ENCODE results near the gene UBAC1.

DNA sequence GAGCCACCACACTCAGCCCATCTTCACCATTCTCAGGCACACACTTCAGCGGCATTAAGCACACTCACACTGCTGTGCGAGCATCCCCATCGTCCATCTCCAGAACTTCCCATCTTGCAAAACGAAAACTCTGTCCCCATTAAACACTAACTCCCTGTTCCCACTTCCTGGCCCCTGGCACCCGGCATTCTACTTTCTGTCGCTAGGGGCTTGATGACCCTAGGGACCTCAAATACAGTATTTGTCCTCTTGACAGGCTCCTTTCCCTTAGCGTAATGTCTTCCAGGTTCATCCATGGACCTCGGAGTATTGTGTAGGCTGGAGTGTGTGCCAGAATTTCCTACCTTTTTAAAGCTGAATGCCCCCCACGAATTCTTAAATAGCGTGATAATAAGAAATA is 14.7 kb upstream of the UBAC1 start:
- no peak for TF ChIP-seq EZH2 (IDR thresholded peaks at IDR 0.05; ENCODE audit: borderline replicate concordance, low read length)
- TF ChIP-seq, protein P1, sequence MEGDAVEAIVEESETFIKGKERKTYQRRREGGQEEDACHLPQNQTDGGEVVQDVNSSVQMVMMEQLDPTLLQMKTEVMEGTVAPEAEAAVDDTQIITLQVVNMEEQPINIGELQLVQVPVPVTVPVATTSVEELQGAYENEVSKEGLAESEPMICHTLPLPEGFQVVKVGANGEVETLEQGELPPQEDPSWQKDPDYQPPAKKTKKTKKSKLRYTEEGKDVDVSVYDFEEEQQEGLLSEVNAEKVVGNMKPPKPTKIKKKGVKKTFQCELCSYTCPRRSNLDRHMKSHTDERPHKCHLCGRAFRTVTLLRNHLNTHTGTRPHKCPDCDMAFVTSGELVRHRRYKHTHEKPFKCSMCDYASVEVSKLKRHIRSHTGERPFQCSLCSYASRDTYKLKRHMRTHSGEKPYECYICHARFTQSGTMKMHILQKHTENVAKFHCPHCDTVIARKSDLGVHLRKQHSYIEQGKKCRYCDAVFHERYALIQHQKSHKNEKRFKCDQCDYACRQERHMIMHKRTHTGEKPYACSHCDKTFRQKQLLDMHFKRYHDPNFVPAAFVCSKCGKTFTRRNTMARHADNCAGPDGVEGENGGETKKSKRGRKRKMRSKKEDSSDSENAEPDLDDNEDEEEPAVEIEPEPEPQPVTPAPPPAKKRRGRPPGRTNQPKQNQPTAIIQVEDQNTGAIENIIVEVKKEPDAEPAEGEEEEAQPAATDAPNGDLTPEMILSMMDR (conservative IDR thresholded peaks at IDR 0.05 in 1 of 2, IDR thresholded peaks at IDR 0.05 in 1 of 2; ENCODE audit: extremely low read depth in 1 of 2, insufficient read depth in 1 of 2, low read depth in 1 of 2, low read length in 2 of 2): no peak

All from mammary epithelial cell (primary cell).